COLO829 (cell line): ENCODE measurements around the gene YY1AP1.
"Not testable (repeated sequence)": the region's sequence is repeated elsewhere in the genome, so short reads cannot be mapped to it uniquely, and the experiment has no call there.

Experiments
- DNase-seq: peaks from one replicate; pipeline ENCODE4 v3.0.0; 2012; ENCODE audit warnings: low spot score

YY1AP1 gene

DNA sequence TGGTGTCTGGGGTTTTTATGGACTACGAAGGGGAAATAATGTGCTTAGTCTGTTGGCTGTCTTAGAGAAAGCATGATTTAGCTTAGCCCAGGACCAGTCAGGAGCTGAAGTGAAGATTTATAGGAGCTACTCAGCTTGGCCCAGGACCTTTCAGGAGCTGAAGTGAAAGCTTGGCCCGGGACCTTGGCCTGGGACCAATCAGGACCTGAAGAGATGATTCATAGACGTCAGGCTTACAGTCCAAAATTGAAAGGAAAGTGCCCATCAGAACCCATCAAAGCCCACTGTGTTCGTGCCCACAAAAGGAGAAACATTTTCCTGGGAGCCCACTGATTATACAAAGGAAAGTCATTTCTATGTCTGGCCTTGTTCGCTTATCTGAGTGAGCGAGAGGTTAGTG lies 42.9 kb downstream of the YY1AP1 start:
- peak; percentile 79 for DNase-seq

- DNase-seq = peak; percentile 33
These were observed 43.5 kb downstream of the YY1AP1 start for GRCh38 chr1:155645034-155645598.

GRCh38 chr1:155643230-155643629 lies 45.3 kb downstream of the YY1AP1 start:
- no peak for DNase-seq

DNA sequence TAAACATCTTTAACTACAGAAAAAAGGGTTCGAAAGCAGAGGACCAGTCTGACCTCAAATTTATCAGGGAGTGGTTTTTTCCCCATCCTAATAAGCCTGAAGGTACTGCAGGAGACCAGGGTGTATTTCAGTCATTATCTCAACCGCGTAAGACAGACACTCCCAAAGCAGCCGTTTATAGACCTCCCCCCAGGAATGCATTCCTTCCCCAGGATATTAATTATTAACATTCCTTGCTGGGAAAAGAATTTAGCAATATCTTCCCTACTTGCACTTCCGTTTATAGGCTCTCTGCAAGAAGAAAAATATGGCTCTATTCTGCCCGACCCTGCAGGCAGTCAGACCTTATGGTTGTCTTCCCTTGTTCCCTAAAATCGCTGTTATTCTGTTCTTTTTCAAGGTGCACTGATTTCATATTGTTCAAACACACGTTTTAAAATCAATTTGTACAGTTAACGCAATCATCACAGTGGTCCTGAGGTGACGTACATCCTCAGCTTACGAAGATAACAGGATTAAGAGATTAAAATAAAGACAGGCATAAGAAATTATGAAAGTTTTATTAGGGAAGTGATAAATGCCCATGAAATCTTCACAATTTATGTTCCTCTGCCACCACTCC lies 45.9 kb downstream of the YY1AP1 start:
- not testable (repeated sequence) for DNase-seq

DNA sequence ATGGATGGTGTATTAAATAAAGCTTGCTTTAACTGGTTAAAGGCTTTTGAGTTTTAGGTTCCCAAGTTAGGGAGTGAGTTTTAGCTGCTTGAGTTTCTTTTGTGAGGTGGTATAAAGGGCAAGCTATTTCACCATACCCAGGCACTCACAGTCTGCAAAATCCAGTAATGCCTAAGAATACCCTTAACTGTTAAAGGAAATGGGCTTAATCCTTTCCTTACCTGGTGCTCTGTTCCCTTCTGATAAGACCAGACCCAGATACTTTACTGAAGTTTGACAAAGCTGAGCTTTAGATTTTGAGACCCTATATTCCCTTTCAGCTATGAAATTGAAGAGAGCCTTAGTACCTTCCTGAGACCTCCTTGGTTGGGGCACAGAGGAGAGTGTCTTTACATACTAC lies 48.2 kb downstream of the YY1AP1 start:
- DNase-seq = no peak

DNA sequence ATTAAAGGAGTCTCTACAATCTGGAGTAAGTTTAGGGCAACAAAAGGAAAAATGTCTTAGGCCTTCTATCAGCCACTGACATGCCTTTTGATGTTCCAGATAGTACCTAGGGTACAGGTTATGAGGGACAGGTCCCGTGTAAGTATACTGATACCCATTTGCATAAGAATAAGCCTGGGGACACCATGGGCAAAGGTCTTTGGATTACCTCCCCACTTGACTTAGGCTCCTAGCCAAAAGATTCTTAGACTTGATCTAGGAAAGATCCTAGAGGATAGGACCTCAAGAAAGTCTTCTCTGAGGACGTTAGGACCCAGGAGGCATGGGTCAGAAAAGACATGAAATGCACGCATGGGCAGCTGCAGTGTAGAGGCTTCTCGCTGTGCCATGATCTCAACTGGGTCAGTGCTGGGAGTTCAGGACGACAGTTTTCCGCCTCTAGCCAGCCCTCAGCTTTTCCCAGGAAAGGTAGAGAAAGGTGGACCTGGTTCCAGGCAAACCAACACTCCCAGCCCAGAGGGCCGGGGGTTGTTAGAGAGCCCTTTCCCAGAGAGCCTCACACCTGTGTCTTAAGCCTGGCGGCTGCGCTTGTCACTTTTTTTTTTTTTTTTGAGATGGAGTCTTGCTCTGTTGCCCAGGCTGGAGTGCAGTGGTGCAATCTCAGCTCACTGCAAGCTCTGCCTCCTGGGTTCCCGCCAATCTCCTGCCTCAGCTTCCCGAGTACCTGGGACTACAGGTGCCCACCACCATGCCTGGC lies 52.0 kb downstream of the YY1AP1 start:
- no peak for DNase-seq

- DNase-seq = not testable (repeated sequence)
These were observed 62.1 kb downstream of the YY1AP1 start for GRCh38 chr1:155626428-155626827.

DNA sequence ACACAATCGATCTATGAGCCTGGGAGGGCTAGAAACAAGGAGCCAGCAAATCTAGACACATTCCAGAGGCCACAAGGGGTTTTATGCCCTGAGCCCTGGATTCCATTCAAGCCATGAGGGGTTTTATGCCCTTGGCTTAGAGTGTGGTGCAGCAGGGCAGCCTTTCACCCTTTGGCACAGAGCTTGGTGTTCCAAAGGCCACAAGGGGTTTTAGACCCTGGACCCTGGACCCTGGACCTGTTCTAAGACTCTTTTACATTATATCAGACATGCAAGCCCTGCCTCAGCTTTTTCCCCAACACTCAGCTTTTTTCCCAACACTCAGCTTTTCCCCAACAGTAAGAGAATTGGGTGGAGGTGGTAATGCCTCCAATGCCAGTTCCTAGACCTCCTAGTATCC lies 65.2 kb downstream of the YY1AP1 start:
- no peak for DNase-seq

DNA sequence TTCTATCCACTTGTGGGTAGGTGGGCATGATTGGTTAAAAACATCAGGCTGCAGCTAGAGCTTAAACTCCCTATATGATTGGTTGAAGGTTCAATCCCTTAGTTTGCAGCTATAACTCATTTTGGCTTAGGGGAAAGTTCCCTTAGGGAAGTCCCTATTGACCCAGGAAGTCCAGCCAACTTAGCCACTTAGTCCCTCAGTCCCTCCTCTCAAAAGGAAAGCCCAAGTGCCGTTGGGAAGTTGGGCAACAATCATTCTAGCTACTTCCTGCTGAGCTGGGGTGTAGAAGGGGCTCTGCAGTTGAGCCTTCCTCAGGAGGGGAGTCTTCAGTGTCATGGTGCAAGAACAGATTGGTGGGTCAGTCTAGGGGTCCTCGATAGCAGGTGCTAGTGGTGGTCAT lies 66.4 kb downstream of the YY1AP1 start:
- DNase-seq = no peak

DNA sequence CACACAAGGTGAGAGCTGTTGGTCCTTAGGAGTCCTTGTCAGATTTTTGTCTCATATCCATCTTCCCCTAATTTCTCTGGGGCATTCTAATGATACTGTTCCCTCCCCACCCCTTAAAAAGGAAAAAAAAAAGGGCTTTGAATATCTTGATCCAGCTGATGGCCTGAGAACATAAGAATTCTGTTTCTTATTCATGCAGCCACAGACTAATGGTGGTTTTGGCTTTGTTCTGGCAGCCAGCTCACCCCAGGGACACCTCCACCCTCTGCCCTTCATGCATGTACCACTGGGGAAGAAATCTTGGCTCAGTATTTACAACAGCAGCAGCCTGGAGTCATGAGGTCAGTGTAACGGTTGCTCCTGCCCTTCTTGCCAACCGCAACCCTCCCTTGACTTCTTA lies 75.3 kb downstream of the YY1AP1 start:
- DNase-seq = not testable (repeated sequence)

DNA sequence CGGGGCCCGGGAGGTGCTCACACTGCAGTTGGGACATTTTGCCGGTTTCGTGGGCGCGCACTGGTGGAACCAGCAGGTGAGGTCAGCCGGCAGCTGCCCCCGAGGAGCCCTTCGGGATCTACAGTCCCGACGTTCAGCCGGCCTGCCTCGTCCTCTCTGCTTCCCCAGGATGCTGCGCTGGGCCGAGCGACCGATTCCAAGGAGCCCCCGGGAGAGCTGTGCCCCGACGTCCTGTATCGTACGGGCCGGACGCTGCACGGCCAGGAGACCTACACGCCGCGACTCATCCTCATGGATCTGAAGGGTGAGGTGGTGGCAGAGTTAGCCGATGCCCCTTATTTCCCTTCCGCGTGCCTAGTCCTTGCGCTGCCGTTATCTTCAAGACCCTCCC lies 78.3 kb downstream of the YY1AP1 start:
- not testable (repeated sequence) for DNase-seq

DNA sequence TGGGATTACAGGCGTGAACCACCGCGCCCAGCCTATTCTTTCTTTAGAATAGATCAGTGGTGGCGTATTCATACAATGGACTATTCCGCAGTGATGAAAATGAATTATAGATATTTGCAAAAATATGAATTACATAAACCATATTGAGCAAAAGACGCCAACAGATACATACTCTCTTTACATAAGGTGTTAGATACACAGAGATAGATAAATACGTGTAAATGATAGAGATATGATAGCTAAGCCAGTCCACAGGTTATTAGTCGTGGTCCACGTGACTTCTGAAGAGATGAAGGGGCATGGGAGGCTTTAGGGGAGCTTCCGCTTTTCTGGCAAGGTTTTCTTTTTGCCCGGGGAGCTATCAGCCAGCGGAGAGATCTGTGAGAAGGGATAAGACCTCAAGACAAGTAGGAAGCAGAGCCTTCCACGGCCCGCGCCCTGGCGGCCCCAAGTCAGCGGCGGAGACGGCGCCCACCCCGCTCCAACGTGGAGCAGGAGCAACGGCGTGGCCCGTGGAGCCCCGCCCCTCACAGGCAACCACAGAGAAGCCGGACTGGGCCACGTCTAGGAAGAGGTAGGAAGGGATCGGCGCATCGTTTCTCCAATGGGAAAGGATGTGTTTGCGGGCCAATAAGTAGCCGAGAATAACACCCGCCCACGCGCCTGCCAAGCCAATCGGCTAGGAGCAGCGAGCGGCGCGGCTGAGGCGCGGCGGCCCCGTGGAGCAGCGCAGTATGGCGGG lies 78.9 kb downstream of the YY1AP1 start, which contains the start of gene MSTO1:
Gene MSTO1 (plus strand): TSS at position 704 of the 742 bp plus-strand sequence. CDS start 31 bp downstream, at position 735.
- peak; percentile 96 for DNase-seq
